ENCODE results near the gene ANGPTL4. TPM values are rescaled to one million over a fixed set of nuclear protein-coding genes. Genes with fewer than 3 reads are reported as not detected.

ANGPTL4 gene
- total RNA-seq, 1 donor: 1.1 TPM

- Histone ChIP-seq H3K36me3 (ENCODE audit: insufficient read depth, low read length) (no peaks in the 10 kb centered on the region), H3K4me1 (ENCODE audit: insufficient read depth, low read length) (peaks cover 39% of the 10 kb centered on the region), H3K79me2 (ENCODE audit: insufficient read depth, low read length) (no peaks in the 10 kb centered on the region), H3K4me3 (ENCODE audit: insufficient read depth, low read length) (no peak overlapping the region), H3K27me3 (ENCODE audit: insufficient read depth, low read length) (no peaks in the 10 kb centered on the region), H3K4me2 (ENCODE audit: insufficient read depth, low read length) (peak overlapping the region; percentile 52), H4K20me1 (ENCODE audit: insufficient read depth, low read length) (peaks cover 15% of the 10 kb centered on the region), H3K27ac (ENCODE audit: low read depth, low read length) (peak overlapping the region; percentile 88), H2AFZ (ENCODE audit: low read length) (no peak overlapping the region), H3K9me3 (ENCODE audit: low read depth, low read length) (no peaks in the 10 kb centered on the region)
- TF ChIP-seq CTCF (IDR thresholded peaks at IDR 0.05; ENCODE audit: extremely low read depth, low read depth, low read length): no peak
- peak; percentile 98 for DNase-seq (ENCODE audit: insufficient read length, low spot score, missing footprints)
These were observed 1.8 kb upstream of the ANGPTL4 start for GRCh38 chr19:8361921-8362793.

- Histone ChIP-seq H2AFZ (ENCODE audit: low read length) (no peak overlapping the region), H3K27me3 (ENCODE audit: insufficient read depth, low read length) (no peaks in the 10 kb centered on the region), H4K20me1 (ENCODE audit: insufficient read depth, low read length) (peaks cover 21% of the 10 kb centered on the region), H3K4me1 (ENCODE audit: insufficient read depth, low read length) (peaks cover 52% of the 10 kb centered on the region), H3K9me3 (ENCODE audit: low read depth, low read length) (no peaks in the 10 kb centered on the region), H3K4me3 (ENCODE audit: insufficient read depth, low read length) (peak overlapping the region; percentile 55), H3K36me3 (ENCODE audit: insufficient read depth, low read length) (peaks cover 19% of the 10 kb centered on the region), H3K79me2 (ENCODE audit: insufficient read depth, low read length) (no peaks in the 10 kb centered on the region), H3K4me2 (ENCODE audit: insufficient read depth, low read length) (peak overlapping the region; percentile 79), H3K27ac (ENCODE audit: low read depth, low read length) (no peak overlapping the region)
- TF ChIP-seq CTCF (IDR thresholded peaks at IDR 0.05; ENCODE audit: extremely low read depth, low read depth, low read length): no peak
- peak; percentile 85 for DNase-seq (ENCODE audit: insufficient read length, low spot score, missing footprints)
These were observed 2.2 kb downstream of the ANGPTL4 start for GRCh38 chr19:8366121-8366581.

GRCh38 chr19:8366961-8367326, 3.0 kb downstream of the ANGPTL4 start:
- TF ChIP-seq CTCF (IDR thresholded peaks at IDR 0.05; ENCODE audit: extremely low read depth, low read depth, low read length): no peak
- Histone ChIP-seq H3K4me2 (ENCODE audit: insufficient read depth, low read length) (peak overlapping the region; percentile 83), H3K4me3 (ENCODE audit: insufficient read depth, low read length) (peak overlapping the region; percentile 68), H3K27me3 (ENCODE audit: insufficient read depth, low read length) (no peaks in the 10 kb centered on the region), H3K27ac (ENCODE audit: low read depth, low read length) (peak overlapping the region; percentile 48), H3K79me2 (ENCODE audit: insufficient read depth, low read length) (no peaks in the 10 kb centered on the region), H3K4me1 (ENCODE audit: insufficient read depth, low read length) (peaks cover 48% of the 10 kb centered on the region), H3K36me3 (ENCODE audit: insufficient read depth, low read length) (peaks cover 24% of the 10 kb centered on the region), H4K20me1 (ENCODE audit: insufficient read depth, low read length) (peaks cover 24% of the 10 kb centered on the region), H3K9me3 (ENCODE audit: low read depth, low read length) (no peaks in the 10 kb centered on the region), H2AFZ (ENCODE audit: low read length) (peak overlapping the region; percentile 25)
- DNase-seq (ENCODE audit: insufficient read length, low spot score, missing footprints): peak; percentile 90

GRCh38 chr19:8367327-8368001, 3.5 kb downstream of the ANGPTL4 start:
- Histone ChIP-seq H3K9me3 (ENCODE audit: low read depth, low read length) (no peaks in the 10 kb centered on the region), H3K4me2 (ENCODE audit: insufficient read depth, low read length) (peak overlapping the region; percentile 83), H2AFZ (ENCODE audit: low read length) (no peak overlapping the region), H3K4me1 (ENCODE audit: insufficient read depth, low read length) (peaks cover 43% of the 10 kb centered on the region), H3K27ac (ENCODE audit: low read depth, low read length) (peak overlapping the region; percentile 51), H4K20me1 (ENCODE audit: insufficient read depth, low read length) (peaks cover 24% of the 10 kb centered on the region), H3K27me3 (ENCODE audit: insufficient read depth, low read length) (no peaks in the 10 kb centered on the region), H3K36me3 (ENCODE audit: insufficient read depth, low read length) (peaks cover 24% of the 10 kb centered on the region), H3K79me2 (ENCODE audit: insufficient read depth, low read length) (no peaks in the 10 kb centered on the region), H3K4me3 (ENCODE audit: insufficient read depth, low read length) (peak overlapping the region; percentile 68)
- no peak for TF ChIP-seq CTCF (IDR thresholded peaks at IDR 0.05; ENCODE audit: extremely low read depth, low read depth, low read length)
- DNase-seq (ENCODE audit: insufficient read length, low spot score, missing footprints): peak; percentile 99
